ENCODE measurements around the gene DENND4B. TPM values are rescaled to one million over a fixed set of nuclear protein-coding genes. Genes with fewer than 3 reads are reported as not detected.

Gene DENND4B
- total RNA-seq, 5 donors from 2014 or later (not counting 1 experiment from before 2014, with no cell fraction given), result 161 to 220 (median 196) TPM

DNA sequence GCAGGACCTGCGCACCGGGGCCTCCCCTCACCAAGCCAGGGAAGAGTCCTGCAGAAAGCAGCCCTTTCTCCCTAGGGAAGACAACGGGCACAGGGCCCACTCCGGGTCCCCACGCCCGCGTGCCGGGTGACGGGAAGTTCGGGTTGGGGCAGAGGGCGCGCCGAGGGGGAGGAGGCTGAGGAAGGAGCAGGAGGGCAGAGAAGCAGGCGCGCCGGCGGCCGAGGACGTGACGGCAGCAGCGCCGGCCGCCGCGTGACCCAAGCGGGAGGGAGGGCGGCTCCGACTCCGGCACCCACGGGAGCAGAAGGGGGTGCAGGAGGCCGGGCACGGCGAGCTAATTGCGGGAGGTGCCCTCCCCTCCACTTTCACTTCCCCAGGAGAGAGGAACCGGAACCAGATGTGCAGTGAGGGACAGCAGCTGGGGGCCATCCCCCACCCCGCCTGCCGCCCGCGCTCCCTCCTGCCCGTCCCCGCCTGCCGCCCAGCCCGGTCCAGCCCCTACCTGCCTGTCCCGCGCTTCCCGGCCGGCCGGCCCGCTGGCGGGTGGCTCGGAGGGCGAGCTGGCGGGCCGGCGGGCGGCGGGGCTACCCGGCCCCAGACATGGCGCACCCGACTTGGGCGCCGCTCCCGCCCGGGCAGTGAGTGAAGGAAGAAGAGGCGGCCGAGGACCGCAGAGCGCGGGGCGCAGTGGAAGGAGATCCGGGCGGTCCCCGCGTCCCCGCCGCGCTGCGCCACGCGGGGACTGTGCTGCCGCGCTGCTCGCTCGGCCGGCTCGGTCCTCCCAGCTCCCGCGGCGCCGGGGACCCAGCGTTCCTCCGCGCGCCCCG, 510 bp downstream of the DENND4B start:
- H3K4me1 ChIP-seq (ENCODE audit: control insufficient read depth in 1 of 2, extremely low read depth in 1 of 2, insufficient read depth in 2 of 2, low read length in 2 of 2), result peaks cover 9 to 50% of the 10 kb centered on the region in 2 experiments
- DNase-seq, result peak; percentile 35 to 85 (median 58)
- Mint-ChIP-seq H3K9me3 (no peaks in the 10 kb centered on the region), H3K36me3 (peaks cover 21% of the 10 kb centered on the region), H3K27ac (peak overlapping the region; percentile 90 to 96), H3K4me3 (peak overlapping the region; percentile 91 to 94 (median 92)), H3K4me1 (peaks cover 30 to 45% (median 34%) of the 10 kb centered on the region in 3 donors), H3K27me3 (no peaks in the 10 kb centered on the region)
- H3K36me3 ChIP-seq (ENCODE audit: control insufficient read depth in 2 of 2, extremely low read depth in 1 of 2, insufficient read depth in 1 of 2, low read length in 1 of 2), result peaks cover 16 to 67% of the 10 kb centered on the region in 2 donors
- no peaks in the 10 kb centered on the region for H3K27me3 ChIP-seq (replicated peaks in 1 of 2; ENCODE audit: control insufficient read depth in 2 of 2, extremely low read depth in 1 of 2, insufficient read depth in 2 of 2, low read length in 1 of 2)
- POLR2A ChIA-PET, result interaction anchor here (0.5 to 2.6 kb wide), 3 partner anchors 23 to 40 kb away, joined by 5 to 10 read pairs (median 8); partner anchors contain the start of gene GATAD2B (in 1 of the 2)
- CTCF ChIA-PET, result interaction anchor here in 1 of 2 donors (0.6 to 4.3 kb wide), 11 partner anchors 11 to 141 kb away, joined by 3 to 25 read pairs (median 6); partner anchors contain the start of genes CREB3L4, CRTC2, GATAD2B and JTB
- ATAC-seq (replicated peaks in 1 of 4), result peak; percentile 56 to 69 (median 59)
- peak overlapping the region; percentile 70 to 83 for H3K4me3 ChIP-seq (ENCODE audit: control insufficient read depth in 1 of 2, extremely low read depth in 1 of 2, low read length in 1 of 2)
- WGBS (ENCODE audit: insufficient coverage), result under 1% methylated on average over 73 of the region's 95 CpGs
- H3K27ac ChIP-seq (ENCODE audit: low read length), result peak overlapping the region; percentile 84
- no peaks in the 10 kb centered on the region for H3K9me3 ChIP-seq

DNA sequence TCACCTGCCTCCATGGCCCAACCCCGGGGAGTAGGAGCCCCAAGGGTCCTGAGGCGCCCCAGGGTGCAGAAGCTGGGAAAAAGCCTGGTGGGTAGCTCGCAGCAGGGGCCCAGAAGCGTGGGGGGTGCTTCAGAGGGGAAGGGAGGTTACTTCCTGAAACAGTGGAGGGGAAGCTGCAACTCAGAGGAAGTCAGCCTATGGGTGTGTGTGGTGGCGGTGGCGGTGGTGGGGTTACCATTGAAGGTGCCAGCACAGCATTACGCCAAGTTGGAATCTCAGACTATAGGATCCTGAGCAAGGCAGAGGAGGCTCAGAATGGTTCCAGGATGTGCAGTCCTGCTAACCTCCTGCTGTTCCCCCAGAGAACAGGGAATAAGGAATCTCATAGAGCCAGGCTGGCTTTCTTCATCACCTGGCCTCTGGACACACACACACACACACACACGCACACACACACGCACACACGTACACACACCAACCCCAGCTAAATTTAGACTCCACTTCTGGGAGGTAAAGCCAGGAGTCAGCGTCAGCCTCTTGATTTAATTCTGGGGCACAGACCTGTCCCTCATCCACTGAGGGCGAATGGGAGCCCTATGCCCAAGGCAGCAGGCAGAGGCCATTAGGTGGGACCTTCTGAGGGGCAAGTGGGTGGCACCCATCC, 1.3 kb downstream of the DENND4B start:
- H3K36me3 ChIP-seq (ENCODE audit: control insufficient read depth in 2 of 2, extremely low read depth in 1 of 2, insufficient read depth in 1 of 2, low read length in 1 of 2), result peaks cover 13 to 67% of the 10 kb centered on the region in 2 donors
- Mint-ChIP-seq H3K4me3 (peak overlapping the region; percentile 91 to 94 (median 92)), H3K4me1 (peaks cover 34 to 46% (median 34%) of the 10 kb centered on the region in 3 donors), H3K36me3 (peaks cover 19% of the 10 kb centered on the region), H3K27ac (peak overlapping the region; percentile 90 to 96), H3K9me3 (no peaks in the 10 kb centered on the region), H3K27me3 (no peaks in the 10 kb centered on the region)
- H3K4me1 ChIP-seq (ENCODE audit: control insufficient read depth in 1 of 2, extremely low read depth in 1 of 2, insufficient read depth in 2 of 2, low read length in 2 of 2), result peaks cover 9 to 50% of the 10 kb centered on the region in 2 experiments
- ATAC-seq (replicated peaks in 1 of 4) (peak; percentile 74 to 81 (median 75)), DNase-seq (peak; percentile 54 to 88 (median 80))
- peak overlapping the region; percentile 70 to 83 for H3K4me3 ChIP-seq (ENCODE audit: control insufficient read depth in 1 of 2, extremely low read depth in 1 of 2, low read length in 1 of 2)
- POLR2A ChIA-PET, result interaction anchor here (0.6 to 2.6 kb wide), 9 partner anchors 13 to 207 kb away, joined by 3 to 8 read pairs (median 3); partner anchors contain the start of genes CRTC2 (in 1 of the 2) and GATAD2B (in 1 of the 2)
- no peaks in the 10 kb centered on the region for H3K9me3 ChIP-seq
- WGBS (ENCODE audit: insufficient coverage), result 0% methylated on average over 12 of the region's 12 CpGs
- H3K27me3 ChIP-seq (replicated peaks in 1 of 2; ENCODE audit: control insufficient read depth in 2 of 2, extremely low read depth in 1 of 2, insufficient read depth in 2 of 2, low read length in 1 of 2), result no peaks in the 10 kb centered on the region
- CTCF ChIA-PET, result interaction anchor here in 1 of 2 donors (1.1 to 4.3 kb wide), 9 partner anchors 14 to 141 kb away, joined by 4 to 25 read pairs (median 7); partner anchors contain the start of genes CREB3L4, CRTC2, GATAD2B and JTB
- peak overlapping the region; percentile 84 for H3K27ac ChIP-seq (ENCODE audit: low read length)

DNA sequence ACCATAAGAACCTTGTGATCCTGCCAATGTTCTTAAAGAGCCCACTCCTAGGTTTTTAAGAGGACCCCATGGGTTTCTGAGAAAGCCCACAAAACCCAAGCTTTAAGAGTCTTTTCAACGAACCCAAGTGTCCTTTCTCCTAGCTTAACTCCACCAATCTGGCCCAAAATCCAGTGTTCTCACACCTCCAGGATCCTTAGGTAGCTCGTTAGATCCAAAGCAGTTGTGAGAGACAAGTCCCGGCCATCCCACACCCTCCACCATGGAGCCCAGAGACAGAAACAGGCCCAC, 1.7 kb downstream of the DENND4B start:
- POLR2A ChIA-PET, result interaction anchor here (0.6 to 2.6 kb wide), 9 partner anchors 13 to 208 kb away, joined by 3 to 8 read pairs (median 3); partner anchors contain the start of genes CRTC2 (in 1 of the 2) and GATAD2B (in 1 of the 2)
- peak overlapping the region; percentile 70 to 83 for H3K4me3 ChIP-seq (ENCODE audit: control insufficient read depth in 1 of 2, extremely low read depth in 1 of 2, low read length in 1 of 2)
- whole genome bisulfite sequencing (ENCODE audit: insufficient coverage), result 0% methylated on average over 3 of the region's 3 CpGs
- Mint-ChIP-seq H3K9me3 (no peaks in the 10 kb centered on the region), H3K27me3 (no peaks in the 10 kb centered on the region), H3K4me1 (peaks cover 35 to 50% (median 36%) of the 10 kb centered on the region in 3 donors), H3K27ac (peak overlapping the region; percentile 90 to 96), H3K4me3 (peak overlapping the region; percentile 91 to 94 (median 92)), H3K36me3 (peaks cover 21% of the 10 kb centered on the region)
- CTCF ChIA-PET, result interaction anchor here in 1 of 2 donors (1.1 to 4.3 kb wide), 8 partner anchors 14 to 140 kb away, joined by 4 to 25 read pairs (median 7); partner anchors contain the start of genes CREB3L4, CRTC2, GATAD2B and JTB
- peak overlapping the region; percentile 84 for H3K27ac ChIP-seq (ENCODE audit: low read length)
- H3K9me3 ChIP-seq, result no peaks in the 10 kb centered on the region
- H3K27me3 ChIP-seq (replicated peaks in 1 of 2; ENCODE audit: control insufficient read depth in 2 of 2, extremely low read depth in 1 of 2, insufficient read depth in 2 of 2, low read length in 1 of 2), result no peaks in the 10 kb centered on the region
- no peak for ATAC-seq (replicated peaks in 1 of 4)
- peaks cover 13 to 67% of the 10 kb centered on the region in 2 donors for H3K36me3 ChIP-seq (ENCODE audit: control insufficient read depth in 2 of 2, extremely low read depth in 1 of 2, insufficient read depth in 1 of 2, low read length in 1 of 2)
- peaks cover 9 to 50% of the 10 kb centered on the region in 2 experiments for H3K4me1 ChIP-seq (ENCODE audit: control insufficient read depth in 1 of 2, extremely low read depth in 1 of 2, insufficient read depth in 2 of 2, low read length in 2 of 2)
- DNase-seq, result no peak

DNA sequence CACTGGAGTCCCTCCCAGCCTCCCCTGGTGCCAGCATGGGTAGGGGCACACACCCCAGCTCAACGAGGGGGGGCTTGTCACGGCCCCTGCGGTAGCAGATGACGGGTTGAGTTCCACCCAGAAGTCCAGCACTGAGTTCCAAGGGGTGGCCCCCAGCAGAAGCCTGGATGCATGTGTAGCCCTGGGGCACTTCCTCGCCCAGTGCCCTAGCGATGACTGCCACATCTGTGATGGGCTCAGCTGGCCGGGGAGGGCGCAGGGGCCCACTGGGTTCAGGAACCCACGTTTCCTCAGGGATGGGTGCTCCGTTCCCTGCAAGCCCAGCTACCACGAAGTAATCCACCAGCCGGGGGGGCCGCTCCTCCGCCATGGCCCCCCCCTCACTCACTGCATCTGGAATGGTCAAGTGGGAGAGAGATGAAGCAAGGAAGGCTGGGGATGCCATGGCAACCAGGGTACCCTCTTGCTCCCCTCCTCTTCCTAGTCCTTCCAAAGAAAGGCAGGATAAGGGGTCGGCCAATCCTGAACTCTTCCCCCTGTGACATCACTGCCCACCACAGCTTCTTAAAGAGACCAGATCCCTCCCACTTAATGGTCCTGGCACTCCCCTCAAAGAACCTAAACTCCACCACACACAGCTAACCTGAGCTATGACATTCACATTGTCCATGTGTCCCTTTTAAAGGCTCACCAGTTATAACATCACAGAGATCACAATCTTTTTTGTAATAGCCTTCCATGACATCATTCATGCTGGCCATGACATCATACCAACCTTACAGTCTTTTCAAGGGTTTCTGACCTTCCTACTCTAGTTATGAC, 2.3 kb downstream of the DENND4B start:
- DNase-seq (peak in 1 of 35 experiments; percentile 40), ATAC-seq (replicated peaks in 1 of 4) (no peak)
- Histone ChIP-seq H3K36me3 (ENCODE audit: control insufficient read depth in 2 of 2, extremely low read depth in 1 of 2, insufficient read depth in 1 of 2, low read length in 1 of 2) (peaks cover 14 to 68% of the 10 kb centered on the region in 2 donors), H3K4me1 (ENCODE audit: control insufficient read depth in 1 of 2, extremely low read depth in 1 of 2, insufficient read depth in 2 of 2, low read length in 2 of 2) (peaks cover 9 to 50% of the 10 kb centered on the region in 2 experiments), H3K4me3 (ENCODE audit: control insufficient read depth in 1 of 2, extremely low read depth in 1 of 2, low read length in 1 of 2) (peak overlapping the region; percentile 70 to 83), H3K9me3 (no peaks in the 10 kb centered on the region), H3K27me3 (replicated peaks in 1 of 2; ENCODE audit: control insufficient read depth in 2 of 2, extremely low read depth in 1 of 2, insufficient read depth in 2 of 2, low read length in 1 of 2) (no peaks in the 10 kb centered on the region), H3K27ac (ENCODE audit: low read length) (peak overlapping the region; percentile 84)
- H3K4me3 Mint-ChIP-seq, result peak overlapping the region; percentile 91 to 94 (median 92)
- WGBS (ENCODE audit: insufficient coverage), result 95% methylated on average over 6 of the region's 15 CpGs
- H3K27ac Mint-ChIP-seq, result peak overlapping the region; percentile 90 to 96
- peaks cover 35 to 53% (median 38%) of the 10 kb centered on the region in 3 donors for H3K4me1 Mint-ChIP-seq
- no peaks in the 10 kb centered on the region for H3K9me3 Mint-ChIP-seq
- no peaks in the 10 kb centered on the region for H3K27me3 Mint-ChIP-seq
- CTCF ChIA-PET, result interaction anchor here (0.6 to 4.3 kb wide), 11 partner anchors 15 to 214 kb away, joined by 3 to 25 read pairs (median 6); partner anchors contain the start of genes CREB3L4 (in 1 of the 2), CRTC2 (in 1 of the 2), GATAD2B (in 1 of the 2) and JTB (in 1 of the 2)
- H3K36me3 Mint-ChIP-seq, result peaks cover 27% of the 10 kb centered on the region
- POLR2A ChIA-PET, result interaction anchor here (0.6 to 2.6 kb wide), 9 partner anchors 14 to 441 kb away, joined by 3 to 8 read pairs (median 3); partner anchors contain the start of gene GATAD2B (in 1 of the 2)

DNA sequence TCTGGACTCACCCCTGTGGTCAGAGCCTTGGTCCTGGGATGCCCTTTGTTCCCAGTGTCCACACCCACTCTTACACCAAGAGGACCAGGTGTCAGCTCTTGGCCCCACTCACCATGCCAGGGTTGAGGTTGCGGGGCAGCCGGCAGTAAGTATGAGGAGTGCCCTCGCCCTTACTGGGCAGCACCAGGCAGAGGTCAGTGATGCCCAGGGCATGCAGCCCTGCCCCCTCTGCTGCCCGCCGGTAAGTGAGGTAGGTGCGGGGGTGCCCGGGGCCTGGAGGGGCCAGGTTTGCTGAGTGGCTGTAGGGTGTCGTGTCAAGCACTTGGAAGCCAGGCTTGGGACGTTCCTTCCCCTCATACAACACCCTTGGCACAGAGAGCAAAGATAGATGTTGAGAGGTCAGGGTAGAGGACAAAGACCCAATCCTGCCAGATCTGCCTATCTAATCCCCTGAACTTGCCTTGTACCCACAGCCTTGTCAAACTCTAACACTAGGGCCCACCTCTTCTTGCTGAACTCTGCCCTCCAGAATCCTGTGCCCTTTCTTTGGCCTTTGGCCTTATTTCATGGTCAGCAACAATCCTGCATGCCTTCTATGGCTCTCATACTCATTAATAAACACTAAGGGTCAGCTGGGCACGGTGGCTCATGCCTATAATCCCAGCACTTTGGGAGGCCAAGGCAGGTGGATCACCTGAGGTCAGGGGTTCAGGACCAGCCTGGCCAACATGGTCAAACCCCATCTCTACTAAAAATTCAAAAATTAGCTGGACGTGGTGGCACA, 3.6 kb downstream of the DENND4B start:
- CTCF ChIA-PET, result interaction anchor here (0.7 to 4.3 kb wide), 2 partner anchors 19 to 22 kb away, joined by 3 to 25 read pairs; partner anchors contain the start of gene GATAD2B (in 1 of the 2)
- Mint-ChIP-seq H3K9me3 (no peaks in the 10 kb centered on the region), H3K36me3 (peaks cover 27% of the 10 kb centered on the region), H3K27me3 (no peaks in the 10 kb centered on the region), H3K27ac (peak overlapping the region; percentile 52 to 66), H3K4me3 (peak overlapping the region in 1 of 3 donors; percentile 91), H3K4me1 (peaks cover 35 to 54% (median 39%) of the 10 kb centered on the region in 3 donors)
- no peaks in the 10 kb centered on the region for H3K27me3 ChIP-seq (replicated peaks in 1 of 2; ENCODE audit: control insufficient read depth in 2 of 2, extremely low read depth in 1 of 2, insufficient read depth in 2 of 2, low read length in 1 of 2)
- peaks cover 11 to 63% of the 10 kb centered on the region in 2 donors for H3K36me3 ChIP-seq (ENCODE audit: control insufficient read depth in 2 of 2, extremely low read depth in 1 of 2, insufficient read depth in 1 of 2, low read length in 1 of 2)
- peak overlapping the region; percentile 45 for H3K27ac ChIP-seq (ENCODE audit: low read length)
- H3K4me1 ChIP-seq (ENCODE audit: control insufficient read depth in 1 of 2, extremely low read depth in 1 of 2, insufficient read depth in 2 of 2, low read length in 2 of 2), result peaks cover 9 to 50% of the 10 kb centered on the region in 2 experiments
- no peaks in the 10 kb centered on the region for H3K9me3 ChIP-seq
- ATAC-seq (replicated peaks in 1 of 4) (no peak), DNase-seq (no peak)
- POLR2A ChIA-PET, result interaction anchor here (0.5 to 1.1 kb wide), 5 partner anchors 19 to 106 kb away, joined by 3 to 13 read pairs (median 6); no protein-coding TSS in a partner anchor
- no peak overlapping the region for H3K4me3 ChIP-seq (ENCODE audit: control insufficient read depth in 1 of 2, extremely low read depth in 1 of 2, low read length in 1 of 2)
- 100% methylated on average over 4 of the region's 11 CpGs for whole genome bisulfite sequencing (ENCODE audit: insufficient coverage)
